GM12892 (cell line): ENCODE data around the gene XRCC1.

Experiments
- POLR2A ChIP-seq: IDR thresholded peaks from 2 replicates; pipeline ENCODE4 v1.6.1; 2011; ENCODE audit warnings: low read depth, low read length, control low read depth
- POLR2AphosphoS5 ChIP-seq: IDR thresholded peaks from 2 replicates; pipeline ENCODE4 v1.6.1; 2011; ENCODE audit warnings: low read depth, low read length, control low read depth
- TAF1 ChIP-seq: IDR thresholded peaks from 2 replicates; pipeline ENCODE4 v1.6.1; 2011; ENCODE audit warnings: low read depth, mild to moderate bottlenecking, control low read depth, low read length, borderline replicate concordance

GRCh38 chr19:43522929-43523328, 52.4 kb downstream of the XRCC1 start:
- TF ChIP-seq POLR2A (no peak), POLR2AphosphoS5 (no peak), TAF1 (no peak)
